Adrenal gland (tissue), 12 donors: ENCODE measurements around the gene HOXD1. TPM values are rescaled to one million over a fixed set of nuclear protein-coding genes. Genes with fewer than 3 reads are reported as not detected.

ENCODE experiments used
- DNase-seq, 7 donors: peaks; one replicate each; pipeline ENCODE4 v3.0.0-alpha.2; 2019 to 2020
- H3K27ac ChIP-seq, 5 donors: fragments of 200-600 bp; sonication (generic) in 4 of 5; 1 replicate in 3 of 5; 2 replicates in 2 of 5; pipeline versions ENCODE4 v1.5.1 to v1.8.0; 2016 to 2020; ENCODE audit warnings: mild to moderate bottlenecking in 1 of 5
- H3K27me3 ChIP-seq: fragments of 200-600 bp; 2 replicates; pipeline ENCODE4 v1.8.0; 2021
- H3K36me3 ChIP-seq, 2 donors: fragments of 200-600 bp; replicated peaks in 1 of 2; 1 replicate in 1 of 2; 2 replicates in 1 of 2; pipeline versions ENCODE4 v1.5.1 to v1.8.0; 2018 to 2022
- H3K4me1 ChIP-seq, 2 donors: fragments of 200-600 bp; replicated peaks in 1 of 2; 1 replicate in 1 of 2; 2 replicates in 1 of 2; pipeline versions ENCODE4 v1.5.1 to v1.8.0; 2018 to 2021
- H3K4me3 ChIP-seq, 4 donors: fragments of 200-600 bp; sonication (generic) in 3 of 4; one replicate each; pipeline ENCODE4 v1.5.1; 2016 to 2018
- H3K9me3 ChIP-seq, 3 donors: fragments of 200-600 bp; sonication (generic) in 1 of 3; replicated peaks in 1 of 3; 1 replicate in 2 of 3; 2 replicates in 1 of 3; pipeline versions ENCODE4 v1.5.1 to v1.8.0; 2016 to 2021
- POLR2A ChIP-seq, 2 donors: fragments of 450-650 bp; IDR thresholded peaks; one replicate each; pipeline ENCODE4 v1.6.1; 2017; ENCODE audit warnings: antibody characterized with exemption in 2 of 2, mild to moderate bottlenecking in 2 of 2, moderate library complexity in 1 of 2
- WGBS, 4 donors: extraction: QIAGEN DNeasy Blood & Tissue Kit in 2 of 4; methylation state at CpG; one replicate each; pipeline versions ENCODE4 v1.1.5 to v1.1.7; 2013 to 2017; 5-methylcytosine and 5-hydroxymethylcytosine counted together
- intact Hi-C, 2 donors: fragments of 100-400 bp; cut with DNase I; formaldehyde crosslinking; loops; one replicate each; pipeline versions ENCODE4 v1.14.1 to v1.15.0; 2022 to 2023
- polyA plus RNA-seq, 3 donors: library from polyadenylated mRNA; stranded (reverse); fragments of 200-250 nt in 2 of 3; fragments of 350-450 nt in 1 of 3; fragmentation: Illumina TruSeq in 1 of 3; extraction: RNeasy Lipid Tissue Mini Kit (QIAGEN cat#74804) in 1 of 3; gene quantifications; one replicate each; pipeline ENCODE4 v1.2.3, GENCODE V29; 2013 to 2014
- total RNA-seq, 9 donors: library from RNA; depleted of rRNA in 4 of 9; stranded (reverse); fragments of >200 nt in 4 of 9; fragments of 120-200 nt in 1 of 9; fragmentation: NEBNext Ultra II Directional in 1 of 9; extraction: Animal tissue kit (Norgen Biotek cat#: 25700) in 1 of 9; gene quantifications; one replicate each; pipeline versions ENCODE4 v1.1.0 to v1.2.4, GENCODE V29; 2013 to 2023
- TF ChIP-seq, protein P1 (sequence below), 6 experiments: fragments of 450-650 bp in 4 of 6; fragments of 200-600 bp in 2 of 6; sonication (generic) in 1 of 6; IDR thresholded peaks; 1 replicate in 5 of 6; 2 replicates in 1 of 6; pipeline versions ENCODE4 v1.5.1 to v1.8.0; 2016 to 2021; ENCODE audit warnings: antibody characterized with exemption in 6 of 6, mild to moderate bottlenecking in 2 of 6, moderate library complexity in 1 of 6
- donor health status: healthy with polysubstance abuse.
- donor health status: Bipolar disorder and iron deficiency.
- donor health status: DM: yes; HTN: yes; CAD: no.
- donor health status: DM: no; HTN: no; CAD: no.
- donor health status: DM: no; HTN: no; CAD: no.
- donor health status: DM: yes; HTN: yes; CAD: no.

HOXD1 gene
- total and polyA plus RNA-seq, 12 donors = 0.18 to 0.72 (median 0.31) TPM; not detected in 4

DNA sequence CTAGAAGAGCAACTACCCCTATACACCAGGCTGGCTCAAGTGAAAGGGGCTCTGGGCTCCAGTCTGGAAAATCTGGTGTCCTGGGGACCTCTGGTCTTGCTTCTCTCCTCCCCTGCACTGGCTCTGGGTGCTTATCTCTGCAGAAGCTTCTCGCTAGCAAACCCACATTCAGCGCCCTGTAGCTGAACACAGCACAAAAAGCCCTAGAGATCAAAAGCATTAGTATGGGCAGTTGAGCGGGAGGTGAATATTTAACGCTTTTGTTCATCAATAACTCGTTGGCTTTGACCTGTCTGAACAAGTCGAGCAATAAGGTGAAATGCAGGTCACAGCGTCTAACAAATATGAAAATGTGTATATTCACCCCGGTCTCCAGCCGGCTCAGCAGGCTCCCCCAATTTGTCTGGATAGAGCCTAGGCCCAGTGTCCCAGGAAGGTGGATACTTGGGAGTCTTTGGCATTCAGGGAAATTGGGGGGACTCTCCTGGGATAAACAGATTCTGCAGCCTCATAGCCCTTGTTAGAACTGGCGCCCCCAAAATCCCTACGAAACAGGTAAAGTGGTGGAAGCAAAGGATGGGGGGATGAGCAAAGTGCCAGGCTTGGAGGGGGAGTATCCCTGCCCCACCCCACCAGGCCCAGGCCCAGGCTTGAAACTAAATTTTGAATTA, 39.6 kb upstream of the HOXD1 start:
- peaks cover 0 to 7% of the 10 kb centered on the region in 2 donors for H3K4me1 ChIP-seq
- H3K9me3 ChIP-seq = no peaks in the 10 kb centered on the region
- TF ChIP-seq, protein P1, sequence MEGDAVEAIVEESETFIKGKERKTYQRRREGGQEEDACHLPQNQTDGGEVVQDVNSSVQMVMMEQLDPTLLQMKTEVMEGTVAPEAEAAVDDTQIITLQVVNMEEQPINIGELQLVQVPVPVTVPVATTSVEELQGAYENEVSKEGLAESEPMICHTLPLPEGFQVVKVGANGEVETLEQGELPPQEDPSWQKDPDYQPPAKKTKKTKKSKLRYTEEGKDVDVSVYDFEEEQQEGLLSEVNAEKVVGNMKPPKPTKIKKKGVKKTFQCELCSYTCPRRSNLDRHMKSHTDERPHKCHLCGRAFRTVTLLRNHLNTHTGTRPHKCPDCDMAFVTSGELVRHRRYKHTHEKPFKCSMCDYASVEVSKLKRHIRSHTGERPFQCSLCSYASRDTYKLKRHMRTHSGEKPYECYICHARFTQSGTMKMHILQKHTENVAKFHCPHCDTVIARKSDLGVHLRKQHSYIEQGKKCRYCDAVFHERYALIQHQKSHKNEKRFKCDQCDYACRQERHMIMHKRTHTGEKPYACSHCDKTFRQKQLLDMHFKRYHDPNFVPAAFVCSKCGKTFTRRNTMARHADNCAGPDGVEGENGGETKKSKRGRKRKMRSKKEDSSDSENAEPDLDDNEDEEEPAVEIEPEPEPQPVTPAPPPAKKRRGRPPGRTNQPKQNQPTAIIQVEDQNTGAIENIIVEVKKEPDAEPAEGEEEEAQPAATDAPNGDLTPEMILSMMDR (IDR thresholded peaks at IDR 0.05) = no peak
- TF ChIP-seq POLR2A (IDR thresholded peaks at IDR 0.05) = no peak
- no peaks in the 10 kb centered on the region for H3K27me3 ChIP-seq
- 78 to 91% (median 84%) methylated on average over 11 of the region's 11 CpGs for WGBS, 4 donors
- intact Hi-C loops = loop anchor here in 1 of 2 donors (5.0 kb wide), 1 partner anchor 408 kb away; no protein-coding TSS in a partner anchor
- peaks cover 0 to 13% of the 10 kb centered on the region in 2 donors for H3K36me3 ChIP-seq
- peak in 1 of 7 donors; percentile 41 for DNase-seq
- H3K4me3 ChIP-seq = no peak overlapping the region
- no peak overlapping the region for H3K27ac ChIP-seq

DNA sequence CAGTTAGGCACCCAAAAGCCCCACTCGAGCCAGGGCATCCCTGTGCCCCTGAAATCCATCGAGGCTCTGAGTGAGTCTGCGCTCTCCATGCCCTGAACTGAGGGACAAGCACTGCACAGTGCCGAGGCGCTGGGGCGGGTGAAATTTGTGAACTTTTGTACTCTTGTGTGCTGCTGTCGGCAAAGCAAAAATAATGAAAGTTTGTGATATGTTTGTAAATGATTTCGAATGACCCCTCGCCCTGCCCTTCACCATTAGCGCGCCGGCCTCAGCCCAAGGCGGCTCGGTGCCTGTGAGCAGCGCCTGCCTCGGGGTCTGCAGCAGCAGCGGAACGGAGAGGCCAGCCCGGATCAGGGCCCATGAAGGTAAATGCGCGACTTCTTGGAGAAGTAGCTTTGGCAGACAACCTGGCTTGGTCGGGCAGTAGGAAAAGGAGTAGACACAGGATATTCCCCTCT, 39.0 kb upstream of the HOXD1 start:
- Histone ChIP-seq H3K27ac (no peak overlapping the region), H3K9me3 (no peaks in the 10 kb centered on the region), H3K4me1 (peaks cover 0 to 7% of the 10 kb centered on the region in 2 donors), H3K4me3 (no peak overlapping the region), H3K27me3 (no peaks in the 10 kb centered on the region), H3K36me3 (peaks cover 0 to 19% of the 10 kb centered on the region in 2 donors)
- no peak for TF ChIP-seq POLR2A (IDR thresholded peaks at IDR 0.05)
- TF ChIP-seq, protein P1 (IDR thresholded peaks at IDR 0.05) = no peak
- intact Hi-C loops = loop anchor here in 1 of 2 donors (5.0 kb wide), 1 partner anchor 408 kb away; no protein-coding TSS in a partner anchor
- 71 to 82% (median 74%) methylated on average over 15 to 22 of the region's 22 CpGs for WGBS, 4 donors
- peak in 1 of 7 donors; percentile 42 for DNase-seq

DNA sequence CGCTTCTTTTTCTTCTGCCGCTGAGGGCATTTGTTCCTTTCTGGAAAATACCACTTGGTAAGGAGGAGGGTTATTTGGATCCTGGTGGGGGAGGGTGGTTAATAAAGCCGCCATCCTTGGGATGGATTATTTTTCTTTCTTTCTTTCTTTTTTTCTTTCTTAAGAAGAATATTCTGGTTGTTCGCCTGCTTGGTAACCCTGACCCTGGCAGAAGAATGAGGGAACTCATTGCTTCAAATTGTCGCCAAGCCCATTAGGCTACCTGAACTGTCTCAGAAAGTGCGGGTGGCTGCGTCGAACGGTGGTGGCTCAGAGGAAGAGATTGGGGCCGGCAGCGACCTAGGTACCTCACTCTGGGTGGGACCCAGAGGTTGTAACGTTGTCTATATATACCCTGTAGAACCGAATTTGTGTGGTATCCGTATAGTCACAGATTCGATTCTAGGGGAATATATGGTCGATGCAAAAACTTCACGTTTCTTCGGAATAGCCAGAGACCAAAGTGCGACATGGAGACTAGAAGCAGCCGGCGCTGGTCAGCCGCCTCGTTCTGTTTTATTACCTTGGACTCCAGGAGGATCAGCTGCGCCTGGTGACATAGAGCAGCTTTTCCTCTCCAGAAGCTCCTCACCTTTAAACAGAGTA, 38.4 kb upstream of the HOXD1 start:
- Histone ChIP-seq H3K4me1 (peaks cover 0 to 7% of the 10 kb centered on the region in 2 donors), H3K27me3 (no peaks in the 10 kb centered on the region), H3K27ac (no peak overlapping the region), H3K9me3 (no peaks in the 10 kb centered on the region), H3K36me3 (peaks cover 0 to 25% of the 10 kb centered on the region in 2 donors), H3K4me3 (no peak overlapping the region)
- 80 to 82% (median 80%) methylated on average over 24 of the region's 24 CpGs for WGBS, 4 donors
- intact Hi-C loops = loop anchor here in 1 of 2 donors (5.0 kb wide), 1 partner anchor 407 kb away; no protein-coding TSS in a partner anchor
- TF ChIP-seq, protein P1 (IDR thresholded peaks at IDR 0.05) = no peak
- TF ChIP-seq POLR2A (IDR thresholded peaks at IDR 0.05) = no peak
- DNase-seq = peak in 1 of 7 donors; percentile 42
